K562 treated with DMSO at 1 percent for 24 hours (cell line): ENCODE results near the gene ZNF350. TPM values are rescaled to one million over a fixed set of nuclear protein-coding genes. Genes with fewer than 3 reads are reported as not detected.

Experiments
- total RNA-seq: library from RNA; unstranded; fragments of 300-600 nt; gene quantifications from 2 replicates; pipeline ENCODE4 v1.2.3, GENCODE V29; 2022; ENCODE audit warnings: low read depth; ENCODE audit not compliant: insufficient read depth

Gene ZNF350
- 1.5 and 3.0 TPM in 2 replicates for total RNA-seq

GRCh38 chr19:51986309-51987291 lies at the start of gene ZNF350:
TSS of gene ZNF350 (minus strand) at chr19:51986840. CDS start at chr19:51974360, 12,480 bp downstream.

GRCh38 chr19:52028027-52028779 lies 41.6 kb upstream of the ZNF350 start, which contains the start of gene ZNF614:
TSS of gene ZNF614 (minus strand) at chr19:52028379. CDS start at chr19:52025745, 2,634 bp downstream.

GRCh38 chr19:52007806-52008557 lies 21.3 kb upstream of the ZNF350 start, which contains the start of gene ZNF615:
TSS of gene ZNF615 (minus strand) at chr19:52008211. CDS start at chr19:52003711, 4,500 bp downstream.

GRCh38 chr19:51926784-51927741 lies 59.6 kb downstream of the ZNF350 start, which contains the start of gene ZNF613:
TSS of gene ZNF613 (plus strand) at chr19:51927472. CDS start at chr19:51936221, 8,749 bp downstream.

Other genes starting within 250 kb of the ZNF350 start
- gene FPR1, start 235.0 kb downstream of the ZNF350 start, total RNA-seq: 0.50 and 0.93 TPM in 2 replicates
- gene FPR2, start 225.7 kb downstream of the ZNF350 start, total RNA-seq: 1.2 TPM in 1 of 2 replicates, not detected in the other
- 0.31 and 0.46 TPM in 2 replicates for gene FPR3, start 191.7 kb downstream of the ZNF350 start, total RNA-seq
- 3.2 and 5.3 TPM in 2 replicates for gene ZNF577, start 98.9 kb downstream of the ZNF350 start, total RNA-seq
- 2.2 TPM in 2 replicates for gene ZNF649, start 81.8 kb downstream of the ZNF350 start, total RNA-seq
- 1.4 and 3.1 TPM in 2 replicates for gene ZNF613, start 59.4 kb downstream of the ZNF350 start, total RNA-seq
- gene ZNF615, start 21.4 kb upstream of the ZNF350 start, total RNA-seq: 2.5 and 3.9 TPM in 2 replicates
- gene ZNF614, start 41.5 kb upstream of the ZNF350 start, total RNA-seq: 2.6 and 3.5 TPM in 2 replicates
- gene ZNF432, start 62.0 kb upstream of the ZNF350 start, total RNA-seq: 1.7 and 2.7 TPM in 2 replicates
- 3.5 and 4.8 TPM in 2 replicates for gene ZNF841, start 108.9 kb upstream of the ZNF350 start, total RNA-seq
- gene ZNF616, start 153.1 kb upstream of the ZNF350 start, total RNA-seq: 5.3 and 5.9 TPM in 2 replicates
- 0.54 and 0.94 TPM in 2 replicates for gene ZNF836, start 184.8 kb upstream of the ZNF350 start, total RNA-seq
- gene PPP2R1A, start 203.2 kb upstream of the ZNF350 start, total RNA-seq: 143 and 145 TPM in 2 replicates